K562 (cell line): ENCODE results near the gene TENT4B. TPM values are rescaled to one million over a fixed set of nuclear protein-coding genes. Genes with fewer than 3 reads are reported as not detected.

ENCODE experiments used
- CBFA2T2 ChIP-seq: fragments of 450-650 bp; conservative IDR thresholded peaks from 2 replicates; pipeline ENCODE4 v1.6.1; 2017; ENCODE audit warnings: mild to moderate bottlenecking
- CBX1 ChIP-seq: sonication (generic); IDR thresholded peaks from 2 replicates; pipeline ENCODE4 v1.6.1; 2016; ENCODE audit warnings: antibody characterized with exemption, low read depth, mild to moderate bottlenecking
- CUX1 ChIP-seq: fragments of 200-800 bp; sonication (Bioruptor generic); IDR thresholded peaks from 2 replicates; pipeline ENCODE4 v1.6.1; 2016; ENCODE audit warnings: missing genetic modification characterization, missing compliant biosample characterization
- ELK1 ChIP-seq: sonication (generic); formaldehyde crosslinking; IDR thresholded peaks from 2 replicates; pipeline ENCODE4 v1.8.1; 2022; ENCODE audit warnings: missing genetic modification reagents
- GATAD2A ChIP-seq: fragments of 450-650 bp; IDR thresholded peaks from 2 replicates; pipeline ENCODE4 v1.6.1; 2017
- KLF10 ChIP-seq: fragments of 250-450 bp; sonication (Bioruptor Pico); IDR thresholded peaks from 2 replicates; pipeline ENCODE4 v1.6.1; 2021; ENCODE audit warnings: matching md5 sums
- L3MBTL2 ChIP-seq: fragments of 450-650 bp; IDR thresholded peaks from 2 replicates; pipeline ENCODE4 v1.6.1; 2016; ENCODE audit warnings: mild to moderate bottlenecking, moderate library complexity
- MEF2A ChIP-seq: IDR thresholded peaks from 2 replicates; pipeline ENCODE4 v1.6.1; 2011; ENCODE audit warnings: low read depth, mild to moderate bottlenecking, low read length, moderate library complexity; ENCODE audit not compliant: control insufficient read depth
- NR2C1 ChIP-seq, 2 experiments: fragments of 450-650 bp; IDR thresholded peaks; 2 replicates each; pipeline ENCODE4 v1.6.1; 2017; ENCODE audit warnings: mild to moderate bottlenecking in 2 of 2, antibody characterized with exemption in 1 of 2, inconsistent platforms in 1 of 2, missing compliant biosample characterization in 1 of 2, missing genetic modification characterization in 1 of 2
- NR4A1 ChIP-seq, 2 experiments: fragments of 250-450 bp in 1 of 2; fragments of 450-650 bp in 1 of 2; sonication (Bioruptor Pico) in 1 of 2; IDR thresholded peaks; 2 replicates each; pipeline versions ENCODE4 v1.4.0 to v1.6.1; 2016 to 2020; ENCODE audit warnings: mild to moderate bottlenecking in 2 of 2, missing compliant biosample characterization in 1 of 2, missing genetic modification characterization in 1 of 2, moderate library complexity in 1 of 2
- PHTF2 ChIP-seq: fragments of 250-450 bp; sonication (Bioruptor Pico); IDR thresholded peaks from 2 replicates; pipeline ENCODE4 v1.5.0; 2021; ENCODE audit warnings: mild to moderate bottlenecking
- STAG1 ChIP-seq: sonication (generic); formaldehyde crosslinking; IDR thresholded peaks from 2 replicates; pipeline ENCODE4 v1.5.0; 2020; ENCODE audit warnings: missing genetic modification reagents, borderline replicate concordance
- TAL1 ChIP-seq: fragments of 450-650 bp; IDR thresholded peaks from 2 replicates; pipeline ENCODE4 v1.6.1; 2016; ENCODE audit warnings: mild to moderate bottlenecking
- TRIM24 ChIP-seq, 2 experiments: fragments of 450-650 bp; IDR thresholded peaks; 2 replicates each; pipeline ENCODE4 v1.6.1; 2016
- U2AF1 ChIP-seq: fragments of 200-400 bp; formaldehyde crosslinking; optimal IDR thresholded peaks from 2 replicates; pipeline ENCODE3; 2017; ENCODE audit warnings: mild to moderate bottlenecking, low read depth, low read length, moderate library complexity
- XRCC3 ChIP-seq: fragments of 450-650 bp; IDR thresholded peaks from 2 replicates; pipeline ENCODE4 v1.6.1; 2017; ENCODE audit warnings: mild to moderate bottlenecking, moderate library complexity
- ZNF124 ChIP-seq: sonication (generic); formaldehyde crosslinking; IDR thresholded peaks from 2 replicates; pipeline ENCODE4 v1.8.1; 2022; ENCODE audit warnings: missing genetic modification reagents
- ZNF133 ChIP-seq: fragments of 250-450 bp; sonication (Bioruptor Pico); IDR thresholded peaks from 2 replicates; pipeline ENCODE4 v1.4.0; 2020; ENCODE audit warnings: mild to moderate bottlenecking
- ZNF431 ChIP-seq: sonication (generic); formaldehyde crosslinking; IDR thresholded peaks from 2 replicates; pipeline ENCODE4 v1.8.0; 2022; ENCODE audit warnings: mild to moderate bottlenecking, missing genetic modification reagents
- ZNF57 ChIP-seq: fragments of 450-650 bp; formaldehyde crosslinking; IDR thresholded peaks from 2 replicates; pipeline ENCODE4 v1.4.0; 2020; ENCODE audit warnings: mild to moderate bottlenecking, moderate library complexity
- polyA plus RNA-seq, 8 experiments: library from polyadenylated mRNA; depleted of rRNA in 4 of 8; stranded (reverse) in 5 of 8; unstranded in 3 of 8; fragments of >200 nt; fragmentation: Nextera tagmentation in 2 of 8; fragmentation: Illumina TruSeq in 1 of 8; extraction: Ambion mirVana in 2 of 8; extraction: Trizol in 1 of 8; gene quantifications; 2 replicates each; pipeline versions ENCODE4 v1.2.1 to v1.2.3, GENCODE V29; 2011 to 2014; ENCODE audit warnings: inconsistent platforms in 1 of 8, missing spikeins in 1 of 8
- total RNA-seq, 7 experiments: library from RNA; depleted of rRNA in 6 of 7; stranded (reverse); fragments of >200 nt in 6 of 7; fragmentation: Illumina TruSeq in 2 of 7; extraction: Trizol in 2 of 7; gene quantifications; 2 replicates each; pipeline versions ENCODE4 v1.2.1 to v1.2.3, GENCODE V29; 2011 to 2021; ENCODE audit warnings: low replicate concordance in 1 of 7

TENT4B gene
- total and polyA plus RNA-seq, 9 of the 15 experiments (the other 6 are each of a cell fraction or from before 2014, with no cell fraction given): 5.2 to 8.4 (median 7.0) TPM

GRCh38 chr16:50263060-50263909 lies 110.2 kb downstream of the TENT4B start (continued):
- no peak for TF ChIP-seq ZNF133 (CRISPR knock-in tag)
- TF ChIP-seq TRIM24 (IDR thresholded peaks at IDR 0.05): peak; percentile 61 to 69; a peak in 3 of 4 replicates
- no peak for TF ChIP-seq ZNF431 (CRISPR knock-in tag)
- no peak for TF ChIP-seq NR4A1 (CRISPR knock-in tag; IDR thresholded peaks at IDR 0.05)
- TF ChIP-seq NR4A1 (tag; IDR thresholded peaks at IDR 0.05): peak; percentile 78
- TF ChIP-seq NR2C1 (IDR thresholded peaks at IDR 0.05): no peak
- no peak for TF ChIP-seq NR2C1 (tag; IDR thresholded peaks at IDR 0.05)
- peak; percentile 84 for TF ChIP-seq TAL1
- TF ChIP-seq L3MBTL2: peak; percentile 58
- 0 out of 2 replicates have a peak, but pooled peaks have one; percentile 11 for TF ChIP-seq GATAD2A
- no peak for TF ChIP-seq ZNF57 (CRISPR knock-in tag)
- TF ChIP-seq XRCC3: no peak
- TF ChIP-seq ZNF124 (CRISPR knock-in tag): no peak
- no peak for TF ChIP-seq KLF10
- no peak for TF ChIP-seq STAG1 (CRISPR knock-in tag)
- no peak for TF ChIP-seq ELK1
- no peak for TF ChIP-seq U2AF1
- TF ChIP-seq CUX1 (CRISPR knock-in tag): no peak
- 0 out of 2 replicates have a peak, but pooled peaks have one; percentile 30 for TF ChIP-seq CBX1
- TF ChIP-seq MEF2A: no peak
- TF ChIP-seq CBFA2T2: peak; percentile 92
- TF ChIP-seq PHTF2 (CRISPR knock-in tag): no peak
